ENCODE results near the gene DNAJA4. TPM values are rescaled to one million over a fixed set of nuclear protein-coding genes. Genes with fewer than 3 reads are reported as not detected.

DNAJA4 gene
- total RNA-seq, 6 donors from 2014 or later: 9.1 to 76.8 (median 19.9) TPM

GRCh38 chr15:78263907-78264303 lies 457 bp upstream of the DNAJA4 start:
- 86 to 100% methylated on average over 1 to 23 of the region's 23 CpGs for WGBS, 2 donors
- H3K4me3 ChIP-seq: peak overlapping the region; percentile 48 to 65 (median 58)
- no peak for DNase-seq
- no peaks in the 10 kb centered on the region for H3K36me3 ChIP-seq
- no peaks in the 10 kb centered on the region for H3K9me3 ChIP-seq
- H3K4me1 ChIP-seq: peaks cover 10 to 20% (median 16%) of the 10 kb centered on the region in 4 donors
- TF ChIP-seq POLR2AphosphoS5 (IDR thresholded peaks at IDR 0.05) (no peak), POLR2A (IDR thresholded peaks at IDR 0.05) (no peak)
- TF ChIP-seq, protein P1, sequence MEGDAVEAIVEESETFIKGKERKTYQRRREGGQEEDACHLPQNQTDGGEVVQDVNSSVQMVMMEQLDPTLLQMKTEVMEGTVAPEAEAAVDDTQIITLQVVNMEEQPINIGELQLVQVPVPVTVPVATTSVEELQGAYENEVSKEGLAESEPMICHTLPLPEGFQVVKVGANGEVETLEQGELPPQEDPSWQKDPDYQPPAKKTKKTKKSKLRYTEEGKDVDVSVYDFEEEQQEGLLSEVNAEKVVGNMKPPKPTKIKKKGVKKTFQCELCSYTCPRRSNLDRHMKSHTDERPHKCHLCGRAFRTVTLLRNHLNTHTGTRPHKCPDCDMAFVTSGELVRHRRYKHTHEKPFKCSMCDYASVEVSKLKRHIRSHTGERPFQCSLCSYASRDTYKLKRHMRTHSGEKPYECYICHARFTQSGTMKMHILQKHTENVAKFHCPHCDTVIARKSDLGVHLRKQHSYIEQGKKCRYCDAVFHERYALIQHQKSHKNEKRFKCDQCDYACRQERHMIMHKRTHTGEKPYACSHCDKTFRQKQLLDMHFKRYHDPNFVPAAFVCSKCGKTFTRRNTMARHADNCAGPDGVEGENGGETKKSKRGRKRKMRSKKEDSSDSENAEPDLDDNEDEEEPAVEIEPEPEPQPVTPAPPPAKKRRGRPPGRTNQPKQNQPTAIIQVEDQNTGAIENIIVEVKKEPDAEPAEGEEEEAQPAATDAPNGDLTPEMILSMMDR (IDR thresholded peaks at IDR 0.05): no peak
- ATAC-seq (ENCODE audit: low FRiP score in 2 of 2): peak in 1 of 2 donors; percentile 25
- H3K27ac ChIP-seq: peak overlapping the region; percentile 53 to 81 (median 76)
- no peaks in the 10 kb centered on the region for H3K27me3 ChIP-seq

- TF ChIP-seq, protein P1 (IDR thresholded peaks at IDR 0.05): no peak
- TF ChIP-seq EP300 (IDR thresholded peaks at IDR 0.05) (no peak), POLR2A (IDR thresholded peaks at IDR 0.05) (no peak), POLR2AphosphoS5 (IDR thresholded peaks at IDR 0.05) (no peak)
- no peak for DNase-seq
- Histone ChIP-seq H3K27ac (peak overlapping the region in 3 of 4 donors; percentile 49 to 81 (median 77)), H3K36me3 (no peaks in the 10 kb centered on the region), H3K27me3 (no peaks in the 10 kb centered on the region), H3K4me3 (peak overlapping the region; percentile 38 to 65 (median 58)), H3K4me1 (peaks cover 10 to 20% (median 16%) of the 10 kb centered on the region in 4 donors), H3K9me3 (no peaks in the 10 kb centered on the region)
- ATAC-seq (ENCODE audit: low FRiP score in 2 of 2): no peak
- WGBS, 2 donors: 52 to 53% methylated on average over 4 to 10 of the region's 12 CpGs
Measured at GRCh38 chr15:78265137-78265460, 737 bp downstream of the DNAJA4 start.

DNA sequence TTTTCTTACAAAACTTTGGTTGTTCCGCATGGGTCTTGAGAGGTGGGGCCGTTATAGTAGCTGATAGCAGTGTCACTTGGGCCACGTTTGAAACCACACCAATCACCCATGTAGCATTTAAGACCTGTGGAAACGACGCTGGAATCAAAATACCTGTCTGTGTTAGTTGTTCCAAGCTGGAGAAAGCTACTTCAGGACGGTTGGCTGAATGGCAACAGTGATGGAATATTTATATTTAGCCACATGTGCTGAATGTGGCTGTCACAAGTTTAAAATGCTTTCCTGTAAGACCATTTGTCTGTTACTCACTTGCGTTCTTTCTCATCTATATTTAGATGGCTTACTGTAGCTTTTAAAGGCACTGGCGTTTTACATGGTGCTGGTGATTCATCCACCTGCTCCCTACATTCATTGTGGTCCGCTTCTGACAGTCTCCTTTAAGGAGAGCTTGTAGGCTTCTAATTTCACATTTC lies 1.4 kb downstream of the DNAJA4 start:
- H3K27ac ChIP-seq: no peak overlapping the region
- ATAC-seq (ENCODE audit: low FRiP score in 2 of 2) (no peak), DNase-seq (no peak)
- TF ChIP-seq POLR2AphosphoS5 (IDR thresholded peaks at IDR 0.05) (no peak), POLR2A (IDR thresholded peaks at IDR 0.05) (no peak)
- TF ChIP-seq, protein P1 (IDR thresholded peaks at IDR 0.05): no peak
- H3K36me3 ChIP-seq: no peaks in the 10 kb centered on the region
- peaks cover 10 to 20% (median 16%) of the 10 kb centered on the region in 4 donors for H3K4me1 ChIP-seq
- peak overlapping the region in 1 of 4 donors; percentile 65 for H3K4me3 ChIP-seq
- 64 to 75% methylated on average over 9 of the region's 9 CpGs for WGBS, 2 donors
- H3K9me3 ChIP-seq: no peaks in the 10 kb centered on the region
- H3K27me3 ChIP-seq: no peaks in the 10 kb centered on the region

- TF ChIP-seq, protein P1 (IDR thresholded peaks at IDR 0.05): no peak
- TF ChIP-seq POLR2AphosphoS5 (IDR thresholded peaks at IDR 0.05): no peak
- no peak for TF ChIP-seq POLR2A (IDR thresholded peaks at IDR 0.05)
- H3K4me1 ChIP-seq: peaks cover 10 to 20% (median 16%) of the 10 kb centered on the region in 4 donors
- peaks cover 0 to 2% (median 0%) of the 10 kb centered on the region in 4 donors for H3K36me3 ChIP-seq
- no peak overlapping the region for H3K4me3 ChIP-seq
- no peak for ATAC-seq (ENCODE audit: low FRiP score in 2 of 2)
- H3K27me3 ChIP-seq: no peaks in the 10 kb centered on the region
- no peaks in the 10 kb centered on the region for H3K9me3 ChIP-seq
- DNase-seq: no peak
- no peak overlapping the region for H3K27ac ChIP-seq
Measured at GRCh38 chr15:78266229-78266628, 1.9 kb downstream of the DNAJA4 start.

- Histone ChIP-seq H3K4me3 (no peak overlapping the region), H3K27me3 (no peaks in the 10 kb centered on the region), H3K27ac (no peak overlapping the region), H3K4me1 (peaks cover 10 to 20% (median 16%) of the 10 kb centered on the region in 4 donors), H3K36me3 (peaks cover 0 to 6% (median 0%) of the 10 kb centered on the region in 4 donors), H3K9me3 (no peaks in the 10 kb centered on the region)
- no peak for ATAC-seq (ENCODE audit: low FRiP score in 2 of 2)
- TF ChIP-seq, protein P1 (IDR thresholded peaks at IDR 0.05): no peak
- no peak for TF ChIP-seq POLR2A (IDR thresholded peaks at IDR 0.05)
- no peak for TF ChIP-seq POLR2AphosphoS5 (IDR thresholded peaks at IDR 0.05)
- no peak for TF ChIP-seq EP300 (IDR thresholded peaks at IDR 0.05)
- DNase-seq: no peak
- 77 to 92% methylated on average over 2 of the region's 2 CpGs for WGBS, 2 donors
Measured at GRCh38 chr15:78266806-78267205, 2.4 kb downstream of the DNAJA4 start.
